OCI-LY3 (cell line): Measurements from ENCODE around the gene FANK1.

Source experiments
- H2AFZ ChIP-seq: fragments of 200-600, 300-600 bp; shearing (Covaris generic); 2 replicates; pipeline ENCODE4 v1.6.0; 2014; ENCODE audit warnings: antibody characterized with exemption, low read depth, low read length
- H3K27ac ChIP-seq: fragments of 200-600, 300-600 bp; sonication (generic); 2 replicates; pipeline ENCODE4 v1.5.1; 2014; ENCODE audit warnings: mild to moderate bottlenecking, low read length, moderate library complexity, mixed read lengths
- H3K27me3 ChIP-seq: fragments of 200-600, 300-600 bp; sonication (generic); 2 replicates; pipeline ENCODE4 v1.6.1; 2014; ENCODE audit warnings: low read depth, low read length, mixed read lengths
- H3K36me3 ChIP-seq: fragments of 200-600, 300-600 bp; sonication (generic); replicated peaks from 2 replicates; pipeline ENCODE3; 2014; ENCODE audit warnings: low read depth, low read length, mixed read lengths
- H3K4me1 ChIP-seq: fragments of 300-600, 200-600 bp; sonication (generic); 2 replicates; pipeline ENCODE4 v1.6.1; 2014; ENCODE audit warnings: low read length, mixed read lengths
- H3K4me2 ChIP-seq: fragments of 200-600, 300-600 bp; sonication (generic); 2 replicates; pipeline ENCODE4 v1.6.1; 2014; ENCODE audit warnings: low read length, mixed read lengths
- H3K4me3 ChIP-seq: fragments of 300-600, 200-600 bp; sonication (generic); 2 replicates; pipeline ENCODE4 v1.5.1; 2014; ENCODE audit warnings: antibody characterized with exemption, mild to moderate bottlenecking, low read length, moderate library complexity
- H3K79me2 ChIP-seq: fragments of 300-600, 200-600 bp; shearing (Covaris generic); 2 replicates; pipeline ENCODE4 v1.6.1; 2014; ENCODE audit warnings: mild to moderate bottlenecking, low read length, mixed read lengths
- H3K9ac ChIP-seq: fragments of 300-600, 200-600 bp; shearing (Covaris generic); 2 replicates; pipeline ENCODE4 v1.6.0; 2014; ENCODE audit warnings: mild to moderate bottlenecking, low read length, moderate library complexity
- H3K9me3 ChIP-seq: fragments of 200-600, 300-600 bp; shearing (Covaris generic); 2 replicates; pipeline ENCODE4 v1.6.1; 2014; ENCODE audit warnings: low read length, mixed read lengths; ENCODE audit not compliant: insufficient read depth
- H4K20me1 ChIP-seq: fragments of 200-600, 300-600 bp; sonication (generic); 2 replicates; pipeline ENCODE4 v1.6.1; 2016; ENCODE audit warnings: low read length, mixed read lengths; ENCODE audit not compliant: insufficient read depth
- CTCF ChIP-seq: fragments of 200-600, 300-600 bp; sonication (generic); IDR thresholded peaks from 2 replicates; pipeline ENCODE4 v1.5.1; 2014; ENCODE audit warnings: antibody characterized with exemption, low read length, low read depth
- EZH2phosphoT487 ChIP-seq: fragments of 200-600 bp; shearing (Covaris generic); IDR thresholded peaks from 2 replicates; pipeline ENCODE4 v1.6.1; 2018; ENCODE audit warnings: antibody characterized with exemption, mixed run types, low read depth

FANK1 gene

GRCh38 chr10:126037946-126038345 lies 141.6 kb downstream of the FANK1 start:
- peaks cover 14% of the 10 kb centered on the region for H3K9me3 ChIP-seq
- no peaks in the 10 kb centered on the region for H4K20me1 ChIP-seq
- 0 out of 2 replicates have a peak overlapping the region, but pooled peaks have one; percentile 10 for H3K4me3 ChIP-seq
- H3K79me2 ChIP-seq, result no peaks in the 10 kb centered on the region
- H3K27ac ChIP-seq, result peak overlapping the region; percentile 100
- TF ChIP-seq CTCF (no peak), EZH2phosphoT487 (no peak)
- H2AFZ ChIP-seq, result no peak overlapping the region
- H3K27me3 ChIP-seq, result no peaks in the 10 kb centered on the region
- H3K4me1 ChIP-seq, result peaks cover 79% of the 10 kb centered on the region
- H3K4me2 ChIP-seq, result peak overlapping the region; percentile 60
- peak overlapping the region; percentile 65 for H3K9ac ChIP-seq
- H3K36me3 ChIP-seq, result peaks cover 28% of the 10 kb centered on the region

- H3K9ac ChIP-seq, result peak overlapping the region; percentile 93
- no peaks in the 10 kb centered on the region for H4K20me1 ChIP-seq
- no peak for TF ChIP-seq EZH2phosphoT487
- TF ChIP-seq CTCF, result no peak
- H3K4me3 ChIP-seq, result peak overlapping the region; percentile 36
- peak overlapping the region; percentile 60 for H3K4me2 ChIP-seq
- H3K36me3 ChIP-seq, result peaks cover 7% of the 10 kb centered on the region
- peak overlapping the region; percentile 100 for H3K27ac ChIP-seq
- H3K79me2 ChIP-seq, result no peaks in the 10 kb centered on the region
- no peak overlapping the region for H2AFZ ChIP-seq
- H3K27me3 ChIP-seq, result no peaks in the 10 kb centered on the region
- H3K4me1 ChIP-seq, result peaks cover 75% of the 10 kb centered on the region
- no peaks in the 10 kb centered on the region for H3K9me3 ChIP-seq
Measured at GRCh38 chr10:126041117-126041516, 144.8 kb downstream of the FANK1 start.

- peak overlapping the region; percentile 77 for H3K4me2 ChIP-seq
- no peak overlapping the region for H2AFZ ChIP-seq
- peak overlapping the region; percentile 70 for H3K4me3 ChIP-seq
- no peaks in the 10 kb centered on the region for H3K27me3 ChIP-seq
- H3K4me1 ChIP-seq, result peaks cover 68% of the 10 kb centered on the region
- no peaks in the 10 kb centered on the region for H3K9me3 ChIP-seq
- peak overlapping the region; percentile 95 for H3K9ac ChIP-seq
- peaks cover 7% of the 10 kb centered on the region for H3K36me3 ChIP-seq
- H3K79me2 ChIP-seq, result no peaks in the 10 kb centered on the region
- no peaks in the 10 kb centered on the region for H4K20me1 ChIP-seq
- peak overlapping the region; percentile 100 for H3K27ac ChIP-seq
- TF ChIP-seq CTCF (no peak), EZH2phosphoT487 (no peak)
Measured at GRCh38 chr10:126041804-126042231, 145.5 kb downstream of the FANK1 start.

GRCh38 chr10:126042354-126042753 lies 146.0 kb downstream of the FANK1 start:
- H3K36me3 ChIP-seq, result peaks cover 7% of the 10 kb centered on the region
- H3K4me2 ChIP-seq, result peak overlapping the region; percentile 77
- H3K27ac ChIP-seq, result peak overlapping the region; percentile 100
- peak overlapping the region; percentile 95 for H3K9ac ChIP-seq
- no peaks in the 10 kb centered on the region for H4K20me1 ChIP-seq
- no peaks in the 10 kb centered on the region for H3K27me3 ChIP-seq
- H3K4me1 ChIP-seq, result peaks cover 62% of the 10 kb centered on the region
- H3K4me3 ChIP-seq, result peak overlapping the region; percentile 70
- no peak overlapping the region for H2AFZ ChIP-seq
- H3K79me2 ChIP-seq, result no peaks in the 10 kb centered on the region
- TF ChIP-seq EZH2phosphoT487 (no peak), CTCF (no peak)
- H3K9me3 ChIP-seq, result no peaks in the 10 kb centered on the region
